ENCODE measurements around the gene GLIS1.
A peak's percentile ranks its signal among the peaks of the same experiment; 100 is the strongest.

Gene GLIS1

GRCh38 chr1:53477651-53478501, 261.1 kb downstream of the GLIS1 start:
- no peak for DNase-seq

- DNase-seq = no peak
These were observed 262.4 kb downstream of the GLIS1 start for GRCh38 chr1:53476579-53476978.

- DNase-seq = no peak
These were observed 263.3 kb downstream of the GLIS1 start for GRCh38 chr1:53475664-53476063.

- DNase-seq = no peak
These were observed 265.5 kb downstream of the GLIS1 start for GRCh38 chr1:53473463-53473862.

- no peak for DNase-seq
These were observed 268.0 kb downstream of the GLIS1 start for GRCh38 chr1:53471000-53471399.

- DNase-seq = no peak
These were observed 268.4 kb downstream of the GLIS1 start for GRCh38 chr1:53470584-53470983.

- DNase-seq = peak; percentile 29
These were observed 268.8 kb downstream of the GLIS1 start for GRCh38 chr1:53470155-53470554.

GRCh38 chr1:53469373-53469772, 269.6 kb downstream of the GLIS1 start:
- DNase-seq = no peak

- no peak for DNase-seq
These were observed 270.6 kb downstream of the GLIS1 start for GRCh38 chr1:53468374-53468773.

- no peak for DNase-seq
These were observed 271.6 kb downstream of the GLIS1 start for GRCh38 chr1:53467391-53467790.

GRCh38 chr1:53465023-53465957, 273.7 kb downstream of the GLIS1 start:
- DNase-seq = no peak

- no peak for DNase-seq
These were observed 274.7 kb downstream of the GLIS1 start for GRCh38 chr1:53463961-53464899.

GRCh38 chr1:53462769-53463501, 276.0 kb downstream of the GLIS1 start:
- no peak for DNase-seq

- DNase-seq = no peak
These were observed 276.8 kb downstream of the GLIS1 start for GRCh38 chr1:53462193-53462592.

- no peak for DNase-seq
These were observed 277.5 kb downstream of the GLIS1 start for GRCh38 chr1:53461323-53462044.

- DNase-seq = no peak
These were observed 278.2 kb downstream of the GLIS1 start for GRCh38 chr1:53460666-53461322.

- DNase-seq = no peak
These were observed 278.7 kb downstream of the GLIS1 start for GRCh38 chr1:53460211-53460634.

- no peak for DNase-seq
These were observed 279.4 kb downstream of the GLIS1 start, which contains the start of gene DMRTB1 for GRCh38 chr1:53459321-53460175. Gene DMRTB1, plus strand, starts transcription at chr1:53459399. Its CDS starts 55 bp downstream, at chr1:53459454.

GRCh38 chr1:53458634-53459033, 280.3 kb downstream of the GLIS1 start:
- no peak for DNase-seq
